HG03442 (cell line): ENCODE results near the gene MAU2.

Experiments used
- ATAC-seq: cut with Tn5 transposase; IDR thresholded peaks from one replicate; pipeline ENCODE4 v1.9.1; 2021; ENCODE audit warnings: mild to moderate bottlenecking, moderate library complexity; ENCODE audit not compliant: unreplicated experiment

MAU2 gene

DNA sequence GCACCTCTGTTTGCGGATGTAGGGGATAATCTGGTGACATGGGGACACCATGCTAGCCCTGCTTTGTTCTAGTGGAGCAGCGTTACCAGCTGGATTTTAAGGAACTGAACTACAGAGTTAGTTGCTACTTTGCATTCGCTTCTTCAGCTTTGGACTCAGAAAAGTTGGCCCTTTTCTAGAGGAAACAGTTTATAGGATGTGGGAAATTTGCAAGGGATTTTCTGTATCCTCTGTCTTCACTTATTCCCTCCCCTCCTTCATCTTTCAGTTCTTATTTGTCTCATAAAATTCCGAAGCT, 87.0 kb downstream of the MAU2 start:
- no peak for ATAC-seq
